ENCODE results near the gene CHRNA1.

CHRNA1 gene

GRCh38 chr2:174781298-174781697, 17.0 kb upstream of the CHRNA1 start:
- DNase-seq = no peak

- DNase-seq = no peak
Measured at GRCh38 chr2:174780856-174781255, 16.6 kb upstream of the CHRNA1 start.

GRCh38 chr2:174780191-174780840, 16.0 kb upstream of the CHRNA1 start:
- no peak for DNase-seq

- peak; percentile 25 for DNase-seq
Measured at GRCh38 chr2:174779361-174779928, 15.2 kb upstream of the CHRNA1 start.

GRCh38 chr2:174778085-174778981, 14.1 kb upstream of the CHRNA1 start:
- DNase-seq = peak; percentile 69

GRCh38 chr2:174777347-174778084, 13.2 kb upstream of the CHRNA1 start:
- no peak for DNase-seq

GRCh38 chr2:174776675-174777074, 12.4 kb upstream of the CHRNA1 start:
- DNase-seq = no peak

GRCh38 chr2:174776223-174776622, 12.0 kb upstream of the CHRNA1 start:
- no peak for DNase-seq

GRCh38 chr2:174775571-174775980, 11.3 kb upstream of the CHRNA1 start:
- DNase-seq = peak; percentile 12

GRCh38 chr2:174774886-174775285, 10.6 kb upstream of the CHRNA1 start:
- DNase-seq = no peak

GRCh38 chr2:174773215-174773614, 8.9 kb upstream of the CHRNA1 start:
- DNase-seq = no peak

- no peak for DNase-seq
Measured at GRCh38 chr2:174772472-174772801, 8.2 kb upstream of the CHRNA1 start.

GRCh38 chr2:174771631-174772471, 7.6 kb upstream of the CHRNA1 start:
- peak; percentile 54 for DNase-seq

- no peak for DNase-seq
Measured at GRCh38 chr2:174771136-174771535, 6.9 kb upstream of the CHRNA1 start.

- DNase-seq = no peak
Measured at GRCh38 chr2:174768557-174768956, 4.3 kb upstream of the CHRNA1 start.

GRCh38 chr2:174766271-174766670, 2.0 kb upstream of the CHRNA1 start:
- no peak for DNase-seq

GRCh38 chr2:174765576-174765975, 1.3 kb upstream of the CHRNA1 start:
- DNase-seq = no peak

GRCh38 chr2:174763780-174764179, 492 bp downstream of the CHRNA1 start:
- DNase-seq = no peak

- DNase-seq = no peak
Measured at GRCh38 chr2:174762464-174762863, 1.8 kb downstream of the CHRNA1 start.

GRCh38 chr2:174761837-174762236, 2.4 kb downstream of the CHRNA1 start:
- no peak for DNase-seq

GRCh38 chr2:174760845-174761473, 3.3 kb downstream of the CHRNA1 start:
- no peak for DNase-seq
